Loucy (cell line): ENCODE results near the gene GGT5.
"Not testable (repeated sequence)": the region's sequence is repeated elsewhere in the genome, so short reads cannot be mapped to it uniquely, and the experiment has no call there.

Experiments used
- H2AFZ ChIP-seq: fragments of 200-600 bp; sonication (generic); 2 replicates; pipeline ENCODE4 v1.6.0; 2016; ENCODE audit warnings: antibody characterized with exemption, mild to moderate bottlenecking, low read length, moderate library complexity
- H3F3A ChIP-seq: fragments of 200-600 bp; 2 replicates; pipeline ENCODE4 v1.6.0; 2016; ENCODE audit warnings: antibody characterized with exemption, low read depth, mild to moderate bottlenecking
- H3K27me3 ChIP-seq: fragments of 200-600 bp; sonication (generic); 2 replicates; pipeline ENCODE4 v1.6.1; 2014; ENCODE audit warnings: low read length, mild to moderate bottlenecking; ENCODE audit not compliant: insufficient read depth, poor library complexity, severe bottlenecking
- H3K36me3 ChIP-seq: fragments of 200-600 bp; sonication (generic); 2 replicates; pipeline ENCODE4 v1.6.1; 2016; ENCODE audit warnings: low read length; ENCODE audit not compliant: insufficient read depth
- H3K4me1 ChIP-seq: fragments of 200-600 bp; sonication (generic); 2 replicates; pipeline ENCODE4 v1.5.1; 2014; ENCODE audit warnings: low read length, mild to moderate bottlenecking; ENCODE audit not compliant: insufficient read depth, poor library complexity, severe bottlenecking
- H3K4me2 ChIP-seq: fragments of 200-600 bp; sonication (generic); 2 replicates; pipeline ENCODE4 v1.6.0; 2014; ENCODE audit warnings: antibody characterized with exemption, low read length, low read depth, mild to moderate bottlenecking; ENCODE audit not compliant: poor library complexity, severe bottlenecking
- H3K4me3 ChIP-seq: fragments of 200-600 bp; sonication (generic); 2 replicates; pipeline ENCODE4 v1.5.1; 2014; ENCODE audit warnings: low read length, mild to moderate bottlenecking, mixed read lengths; ENCODE audit not compliant: poor library complexity, severe bottlenecking
- H3K79me2 ChIP-seq: fragments of 200-600 bp; sonication (generic); 2 replicates; pipeline ENCODE4 v1.6.1; 2014; ENCODE audit warnings: low read length; ENCODE audit not compliant: insufficient read depth
- H3K9ac ChIP-seq: fragments of 200-600 bp; sonication (generic); 2 replicates; pipeline ENCODE4 v1.6.0; 2014; ENCODE audit warnings: mild to moderate bottlenecking, low read depth, low read length, moderate library complexity; ENCODE audit not compliant: poor library complexity, severe bottlenecking
- H3K9me2 ChIP-seq: fragments of 200-600 bp; sonication (generic); replicated peaks from 2 replicates; pipeline ENCODE4 v1.6.1; 2016; ENCODE audit warnings: low read depth, low read length, mixed read lengths
- H3K9me3 ChIP-seq: fragments of 200-600 bp; sonication (generic); 2 replicates; pipeline ENCODE4 v1.6.1; 2014; ENCODE audit warnings: mild to moderate bottlenecking, antibody characterized with exemption, low read length, low read depth; ENCODE audit not compliant: insufficient read depth
- H4K20me1 ChIP-seq: fragments of 200-600 bp; sonication (generic); 2 replicates; pipeline ENCODE4 v1.6.0; 2014; ENCODE audit warnings: antibody characterized with exemption, low read length, mild to moderate bottlenecking; ENCODE audit not compliant: insufficient read depth, poor library complexity, severe bottlenecking
- EZH2phosphoT487 ChIP-seq: fragments of 200-600 bp; IDR thresholded peaks from 2 replicates; pipeline ENCODE4 v1.6.1; 2018; ENCODE audit warnings: antibody characterized with exemption, mild to moderate bottlenecking, moderate library complexity, borderline replicate concordance
- TF ChIP-seq, protein P1 (sequence below): fragments of 200-600 bp; sonication (generic); conservative IDR thresholded peaks from 2 replicates; pipeline ENCODE4 v1.5.1; 2014; ENCODE audit warnings: mild to moderate bottlenecking, antibody characterized with exemption, low read length

The GGT5 gene

DNA sequence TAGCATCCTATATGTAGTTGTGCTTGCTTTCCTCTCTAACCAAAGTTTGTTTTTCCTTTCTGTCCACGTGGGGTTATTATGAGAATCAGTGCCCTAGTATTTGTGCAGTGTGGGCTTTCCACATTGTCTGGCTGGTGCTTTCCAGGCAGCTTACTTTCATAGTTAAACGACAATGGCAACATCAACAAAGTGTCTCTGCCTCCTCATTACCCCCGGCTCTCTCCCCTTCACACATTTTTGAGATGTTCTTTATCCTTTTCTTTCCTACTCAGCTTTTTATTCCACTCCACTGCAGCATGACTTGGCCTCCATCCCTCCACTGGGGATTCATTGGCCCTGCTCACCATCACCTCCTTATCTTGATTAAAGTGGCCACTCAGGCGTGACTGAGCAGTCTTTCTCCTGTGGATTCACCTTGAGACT lies 44.9 kb upstream of the GGT5 start:
- Histone ChIP-seq H3K4me3 (no peak overlapping the region), H3K9ac (no peak overlapping the region)

DNA sequence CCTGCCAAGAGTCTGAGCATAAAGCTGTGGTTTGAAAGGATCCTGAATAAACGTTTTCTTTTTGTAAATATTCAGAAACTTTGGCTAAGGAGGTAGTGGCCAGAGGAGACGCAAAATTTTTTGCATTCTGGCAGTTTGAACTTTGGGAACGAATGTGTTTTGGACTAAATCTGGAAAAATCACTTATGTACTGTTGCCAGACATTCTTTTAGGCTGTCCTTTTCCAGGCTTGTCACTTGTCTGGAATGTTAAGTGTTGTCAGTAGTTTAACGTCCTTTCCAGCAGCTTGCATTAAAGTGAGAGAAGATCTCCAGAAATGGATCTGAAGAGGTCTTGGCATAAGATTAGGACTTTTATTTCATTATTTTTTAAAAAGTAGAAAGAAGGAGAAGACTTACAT lies 44.2 kb upstream of the GGT5 start:
- Histone ChIP-seq H3K9me3 (no peaks in the 10 kb centered on the region), H3K27me3 (no peaks in the 10 kb centered on the region), H3K4me1 (peaks cover 42% of the 10 kb centered on the region), H3K9me2 (no peaks in the 10 kb centered on the region), H3K4me3 (no peak overlapping the region), H3K36me3 (no peaks in the 10 kb centered on the region), H3K9ac (no peak overlapping the region), H2AFZ (no peak overlapping the region), H3K79me2 (peaks cover 90% of the 10 kb centered on the region), H3K4me2 (no peak overlapping the region), H3F3A (no peaks in the 10 kb centered on the region), H4K20me1 (peaks cover 54% of the 10 kb centered on the region)
- no peak for TF ChIP-seq EZH2phosphoT487
- TF ChIP-seq, protein P1, sequence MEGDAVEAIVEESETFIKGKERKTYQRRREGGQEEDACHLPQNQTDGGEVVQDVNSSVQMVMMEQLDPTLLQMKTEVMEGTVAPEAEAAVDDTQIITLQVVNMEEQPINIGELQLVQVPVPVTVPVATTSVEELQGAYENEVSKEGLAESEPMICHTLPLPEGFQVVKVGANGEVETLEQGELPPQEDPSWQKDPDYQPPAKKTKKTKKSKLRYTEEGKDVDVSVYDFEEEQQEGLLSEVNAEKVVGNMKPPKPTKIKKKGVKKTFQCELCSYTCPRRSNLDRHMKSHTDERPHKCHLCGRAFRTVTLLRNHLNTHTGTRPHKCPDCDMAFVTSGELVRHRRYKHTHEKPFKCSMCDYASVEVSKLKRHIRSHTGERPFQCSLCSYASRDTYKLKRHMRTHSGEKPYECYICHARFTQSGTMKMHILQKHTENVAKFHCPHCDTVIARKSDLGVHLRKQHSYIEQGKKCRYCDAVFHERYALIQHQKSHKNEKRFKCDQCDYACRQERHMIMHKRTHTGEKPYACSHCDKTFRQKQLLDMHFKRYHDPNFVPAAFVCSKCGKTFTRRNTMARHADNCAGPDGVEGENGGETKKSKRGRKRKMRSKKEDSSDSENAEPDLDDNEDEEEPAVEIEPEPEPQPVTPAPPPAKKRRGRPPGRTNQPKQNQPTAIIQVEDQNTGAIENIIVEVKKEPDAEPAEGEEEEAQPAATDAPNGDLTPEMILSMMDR, result no peak

More for the DNA sequence above, 44.9 kb upstream of the GGT5 start:
- Histone ChIP-seq H3K4me1 (peaks cover 39% of the 10 kb centered on the region), H3K9me3 (no peaks in the 10 kb centered on the region), H3K79me2 (peaks cover 90% of the 10 kb centered on the region), H3K27me3 (no peaks in the 10 kb centered on the region), H3K4me2 (no peak overlapping the region), H3K9me2 (no peaks in the 10 kb centered on the region), H3K36me3 (no peaks in the 10 kb centered on the region), H2AFZ (no peak overlapping the region), H4K20me1 (peaks cover 50% of the 10 kb centered on the region), H3F3A (no peaks in the 10 kb centered on the region)
- no peak for TF ChIP-seq EZH2phosphoT487
- TF ChIP-seq, protein P1, result no peak

DNA sequence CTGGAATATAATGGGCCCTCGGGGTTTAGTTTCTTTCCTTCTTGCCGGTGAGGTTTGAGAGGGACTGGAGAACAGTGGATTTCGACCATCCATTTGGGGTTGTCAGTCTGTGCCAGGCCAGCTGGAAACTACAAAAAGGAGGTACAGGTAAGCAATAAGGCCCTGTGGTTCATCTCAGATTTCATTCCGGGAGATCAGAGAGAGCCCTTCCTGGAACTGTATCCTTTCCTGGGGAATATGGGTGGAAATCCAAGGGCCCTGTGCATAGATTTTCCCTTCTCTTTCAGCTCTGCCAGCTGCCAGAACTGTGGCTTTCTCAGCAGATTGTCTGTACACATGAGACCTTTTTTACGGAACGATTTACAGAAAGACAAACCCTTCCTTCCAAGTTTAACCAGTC lies 42.9 kb upstream of the GGT5 start:
- peaks cover 65% of the 10 kb centered on the region for H4K20me1 ChIP-seq
- H3K79me2 ChIP-seq, result peaks cover 95% of the 10 kb centered on the region
- not testable (repeated sequence) for H3K4me3 ChIP-seq, H2AFZ ChIP-seq, H3K9me2 ChIP-seq, H3K27me3 ChIP-seq, H3K36me3 ChIP-seq, H3K9ac ChIP-seq, H3K4me2 ChIP-seq, H3F3A ChIP-seq, H3K9me3 ChIP-seq
- H3K4me1 ChIP-seq, result peaks cover 48% of the 10 kb centered on the region

DNA sequence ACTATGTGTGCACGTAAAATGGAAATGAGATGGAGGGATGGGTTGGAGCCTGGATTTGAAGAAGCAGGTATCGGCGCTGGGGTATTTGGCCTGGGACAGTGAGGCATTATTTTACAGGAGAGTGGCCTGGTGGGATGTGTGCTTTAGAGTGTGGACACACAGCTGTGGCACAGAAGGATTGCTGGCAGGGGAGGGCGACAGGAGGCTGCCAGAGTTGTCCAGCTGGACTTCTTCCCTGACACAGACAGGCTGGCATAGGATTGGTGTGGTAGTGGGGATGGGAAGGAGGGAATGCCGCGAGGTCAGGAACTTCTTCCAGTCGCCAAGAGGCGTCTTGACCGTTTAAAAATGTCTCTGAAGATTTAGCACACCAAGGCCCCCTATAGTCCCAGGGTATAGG lies 42.3 kb upstream of the GGT5 start:
- H3K79me2 ChIP-seq, result peaks cover 95% of the 10 kb centered on the region
- H3K9me2 ChIP-seq, H3K4me2 ChIP-seq, H3K9ac ChIP-seq, H3K27me3 ChIP-seq, H3K36me3 ChIP-seq, H2AFZ ChIP-seq, H3K4me3 ChIP-seq, H3K9me3 ChIP-seq, H3F3A ChIP-seq: not testable (repeated sequence)
- peaks cover 70% of the 10 kb centered on the region for H4K20me1 ChIP-seq
- H3K4me1 ChIP-seq, result peaks cover 48% of the 10 kb centered on the region
